HG03175 (cell line): ENCODE measurements around the gene FAM76B.
"Not testable (repeated sequence)": the region's sequence is repeated elsewhere in the genome, so short reads cannot be mapped to it uniquely, and the experiment has no call there.

Experiments
- ATAC-seq: cut with Tn5 transposase; IDR thresholded peaks from one replicate; pipeline ENCODE4 v1.9.1; 2021; ENCODE audit warnings: mild to moderate bottlenecking, moderate library complexity; ENCODE audit not compliant: unreplicated experiment

FAM76B gene

DNA sequence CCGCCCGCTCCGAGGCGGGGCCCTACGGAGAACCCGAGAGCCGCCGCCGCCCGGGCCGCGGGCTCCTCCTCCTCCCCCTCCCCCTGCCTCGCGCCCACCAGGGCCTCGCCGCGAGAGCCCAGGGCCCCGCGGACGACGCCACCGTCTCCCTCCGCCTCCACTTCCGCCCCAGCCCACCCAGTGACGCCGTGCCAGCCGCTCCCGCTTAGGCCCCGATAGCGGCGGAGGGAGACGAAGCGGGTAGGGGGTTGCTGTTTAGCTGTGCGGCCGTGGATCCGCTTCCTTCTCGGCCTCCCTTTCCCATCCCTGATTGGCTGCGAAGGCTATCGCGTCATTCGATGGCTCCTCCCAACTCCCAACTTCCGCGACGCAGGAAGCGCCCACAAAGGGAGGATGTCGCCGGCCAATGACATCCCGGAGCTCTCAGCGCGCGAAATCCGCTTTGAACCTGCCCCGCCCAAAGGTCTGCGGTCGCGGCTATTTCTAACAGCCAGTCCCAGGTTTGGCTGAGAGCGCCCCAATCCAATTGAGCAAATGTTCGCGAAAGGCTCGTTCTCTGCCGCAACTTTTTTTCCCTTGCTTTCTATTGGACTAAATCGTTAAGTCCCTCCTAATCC lies at the start of gene FAM76B:
Gene FAM76B, minus strand, starts transcription at position 277 of the 617 bp plus-strand sequence. CDS start 304 bp downstream, outside the sequence.
- peak; percentile 72 for ATAC-seq

DNA sequence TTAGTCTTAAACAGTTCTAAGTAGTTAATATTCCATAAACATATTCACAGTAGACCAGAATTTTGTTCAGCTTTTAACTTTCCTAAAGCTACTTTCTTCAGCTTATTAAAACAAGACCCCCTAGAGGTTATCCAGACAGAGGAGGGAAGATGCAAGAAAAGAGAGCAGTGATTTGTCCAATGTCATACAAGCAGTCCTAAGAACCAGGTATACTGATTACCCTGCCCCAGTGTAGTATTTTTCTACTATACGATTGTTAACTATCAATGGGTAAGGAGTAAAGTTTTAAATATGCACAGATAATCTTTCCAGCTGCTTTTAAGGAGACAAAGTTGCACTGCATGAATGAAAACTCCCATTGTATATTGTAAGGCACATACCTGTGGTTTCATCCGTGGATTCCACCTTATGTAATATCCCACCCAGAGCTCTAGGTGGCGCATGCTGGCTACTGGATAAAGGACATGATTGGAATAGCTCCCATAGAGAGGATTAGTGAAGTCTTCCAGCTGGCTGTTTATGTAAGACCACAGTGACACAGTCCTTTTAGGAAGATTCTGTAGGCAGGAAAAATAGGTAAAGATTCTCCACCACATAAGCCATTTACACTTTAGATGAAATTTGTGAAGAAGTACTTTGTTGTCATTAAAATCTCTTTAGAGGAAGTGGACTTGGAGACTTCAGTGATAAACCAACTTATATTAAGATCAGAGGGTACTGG lies 46.3 kb upstream of the FAM76B start:
- peak; percentile 86 for ATAC-seq

DNA sequence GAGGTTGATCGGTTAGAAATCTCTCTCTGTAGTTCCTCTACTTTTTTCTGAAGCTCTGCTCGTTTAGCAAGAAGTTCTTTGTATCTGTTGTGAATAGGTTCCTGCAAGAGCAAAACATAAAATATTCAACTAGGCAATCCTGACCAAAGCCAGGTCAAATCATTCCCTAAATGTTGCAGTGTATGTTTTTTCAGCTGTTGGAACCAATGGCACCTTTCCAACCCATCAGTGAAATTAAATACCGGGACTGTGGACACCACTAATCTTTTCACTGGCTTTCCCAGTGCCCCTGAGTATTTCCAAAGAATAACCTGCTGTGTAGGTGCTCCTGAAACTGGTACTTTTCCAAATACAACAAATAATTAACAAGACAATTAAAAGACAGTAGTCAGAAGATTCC lies 45.8 kb upstream of the FAM76B start:
- no peak for ATAC-seq

DNA sequence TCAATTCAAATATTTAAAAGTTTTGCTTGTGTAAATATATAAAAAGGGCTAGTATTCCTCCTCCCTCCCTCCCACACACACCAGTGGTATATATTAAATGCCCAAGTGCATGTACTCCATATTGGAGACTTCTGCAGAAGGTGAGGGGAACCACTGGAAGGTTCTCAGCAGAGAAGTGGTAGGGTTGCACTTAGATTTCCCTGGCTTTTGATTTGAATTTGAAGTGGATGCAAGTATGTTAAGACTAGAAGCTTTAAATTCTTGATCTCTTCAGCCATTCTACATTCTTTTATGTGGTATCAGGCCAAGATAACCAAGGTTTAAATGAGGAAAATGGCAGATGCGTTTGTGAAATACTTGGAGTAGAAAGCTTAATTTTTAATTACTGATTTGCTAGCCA lies 43.8 kb upstream of the FAM76B start:
- no peak for ATAC-seq

DNA sequence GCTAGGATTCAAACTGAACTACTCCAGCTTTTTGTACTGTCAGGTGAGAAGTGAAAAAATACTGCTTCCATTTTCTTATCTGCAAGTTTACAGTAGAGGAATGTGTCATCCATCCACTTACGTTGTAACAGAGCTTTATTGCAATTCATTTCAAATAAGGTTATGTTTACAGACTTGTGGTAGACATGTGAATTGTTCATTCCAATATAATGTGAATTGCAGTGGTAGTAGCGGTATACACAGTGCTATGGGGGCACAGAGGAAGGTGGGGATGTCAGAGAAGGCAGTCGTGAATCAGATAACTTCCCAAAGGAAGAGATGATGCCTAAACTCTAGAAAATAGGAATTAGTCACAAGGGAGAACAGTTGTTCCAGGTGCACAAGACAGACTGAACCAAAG lies 43.2 kb upstream of the FAM76B start:
- ATAC-seq, result no peak

DNA sequence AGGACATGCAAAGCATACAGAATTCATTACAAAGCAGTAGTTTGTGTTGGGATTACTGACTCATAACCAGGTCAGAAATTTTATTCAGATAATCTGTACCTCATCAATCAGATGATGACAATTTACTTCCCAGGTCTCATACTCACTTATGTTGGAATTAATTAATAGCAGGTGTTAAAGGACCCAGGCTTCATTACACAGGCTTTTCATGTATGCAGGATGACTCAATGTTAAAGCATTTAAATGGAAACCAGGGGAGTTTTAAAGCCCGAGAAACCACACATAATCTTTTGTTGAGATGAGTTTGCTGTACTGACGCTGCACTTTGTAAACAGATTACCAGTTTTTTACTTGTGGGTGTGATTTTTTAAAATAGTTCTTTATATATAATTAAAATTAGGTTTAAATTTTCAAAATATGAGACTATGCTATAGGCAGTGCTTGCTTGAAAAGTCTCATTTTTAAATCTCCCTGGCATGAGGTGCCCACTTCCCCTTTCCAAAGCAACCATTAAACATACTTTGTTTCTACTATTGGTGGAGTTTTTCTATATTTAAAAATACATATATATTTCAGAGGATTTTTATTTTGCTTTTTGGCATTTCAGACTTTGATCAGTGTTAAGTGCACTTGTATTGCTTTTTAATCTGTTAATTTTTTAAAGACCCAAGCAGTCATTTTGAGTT lies 41.8 kb upstream of the FAM76B start:
- ATAC-seq, result no peak

DNA sequence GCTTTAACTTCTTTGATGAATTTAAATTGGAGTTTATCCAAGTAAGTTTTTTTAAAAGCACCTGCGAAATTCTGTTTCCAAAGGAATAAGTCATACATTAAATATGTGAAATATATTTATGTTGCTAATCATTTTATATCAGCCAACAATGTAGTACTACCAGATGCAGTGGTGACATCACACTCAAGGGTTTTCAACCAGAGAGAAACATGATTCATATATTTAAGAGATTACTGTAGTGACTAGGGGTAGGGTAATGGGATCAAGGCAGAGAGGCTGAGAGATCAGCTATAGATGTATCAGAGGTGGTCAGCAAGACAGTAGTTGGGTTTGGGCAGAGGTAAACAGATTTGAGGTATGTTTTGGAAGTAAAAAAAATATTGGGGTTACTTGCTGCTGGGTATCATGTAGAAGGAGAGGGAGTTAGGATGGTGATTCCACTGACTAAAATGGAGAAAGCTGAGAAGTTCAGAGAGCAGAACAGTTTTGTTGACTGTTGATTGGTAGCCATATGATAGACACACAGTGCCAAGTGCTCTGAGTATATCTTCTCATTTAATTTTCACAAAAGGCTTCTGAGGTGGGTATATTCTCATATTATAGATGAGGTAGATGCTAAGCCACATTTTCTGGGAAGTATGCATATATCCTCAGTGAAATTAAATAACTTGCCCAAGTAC lies 40.1 kb upstream of the FAM76B start:
- ATAC-seq, result no peak

DNA sequence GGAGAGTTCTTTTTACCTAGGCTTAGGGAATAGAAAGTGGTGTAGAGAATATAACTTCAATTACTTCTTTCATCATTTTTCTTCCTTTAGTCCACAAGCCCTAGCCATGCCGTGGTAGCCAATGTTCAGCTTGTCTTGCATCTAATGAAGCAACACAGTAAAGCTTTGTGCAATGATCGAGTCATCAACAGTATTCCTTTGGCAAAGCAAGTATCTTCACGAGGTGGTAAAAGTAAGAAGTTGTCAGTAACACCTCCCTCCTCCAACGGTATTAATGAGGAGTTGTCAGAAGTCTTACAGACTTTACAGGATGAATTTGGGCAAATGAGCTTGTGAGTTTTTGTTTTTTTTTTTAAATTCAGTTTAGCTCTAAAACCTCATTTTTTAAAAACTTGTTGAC lies 38.1 kb upstream of the FAM76B start:
- no peak for ATAC-seq

DNA sequence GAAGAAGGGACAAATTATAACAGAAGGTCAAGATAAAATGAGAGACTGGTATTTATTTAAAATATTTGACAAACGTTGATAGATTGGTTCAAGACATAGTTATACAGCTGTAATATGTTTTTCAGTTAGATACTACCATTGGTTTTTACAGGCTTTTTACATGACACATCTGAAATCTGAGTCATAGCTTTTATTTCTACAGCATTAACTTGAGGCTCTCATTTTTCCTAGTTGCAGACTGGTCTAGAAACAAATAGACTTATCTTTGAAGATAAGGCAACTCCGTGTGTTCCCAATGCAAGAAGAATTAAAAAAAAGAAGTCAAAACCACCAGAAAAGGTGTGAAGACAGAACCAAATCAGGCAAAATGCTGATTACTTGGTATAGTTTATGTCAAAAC lies 32.1 kb upstream of the FAM76B start:
- ATAC-seq, result no peak

DNA sequence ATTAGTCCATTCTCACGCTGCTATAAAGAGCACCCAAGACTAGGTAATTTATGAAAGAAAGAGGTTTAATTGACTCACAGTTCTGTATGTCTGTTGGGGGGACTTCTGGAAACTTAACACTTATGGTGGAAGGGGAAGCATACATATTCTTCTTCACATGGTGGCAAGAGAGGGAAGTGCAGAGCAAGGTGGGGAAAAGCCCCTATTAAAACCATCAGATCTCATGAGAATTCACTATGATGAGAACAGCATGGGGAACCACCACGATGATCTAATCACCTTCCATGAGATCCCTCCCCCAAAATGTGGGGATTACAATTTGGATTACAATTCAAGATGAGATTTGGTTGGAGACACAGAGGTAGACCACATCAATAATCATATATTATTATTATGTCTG lies 26.5 kb upstream of the FAM76B start:
- ATAC-seq, result no peak

DNA sequence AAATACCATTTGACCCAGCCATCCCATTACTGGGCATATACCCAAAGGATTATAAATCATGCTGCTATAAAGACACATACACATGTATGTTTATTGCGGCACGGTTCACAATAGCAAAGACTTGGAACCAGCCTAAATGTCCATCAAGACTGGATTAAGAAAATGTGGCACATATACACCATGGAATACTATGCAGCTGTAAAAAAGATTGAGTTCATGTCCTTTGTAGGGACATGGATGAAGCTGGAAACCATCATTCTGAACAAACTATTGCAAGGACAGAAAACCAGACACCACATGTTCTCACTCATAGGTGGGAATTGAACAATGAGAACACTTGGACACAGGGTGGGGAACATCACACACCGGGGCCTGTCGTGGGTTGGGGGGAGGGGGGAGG lies 21.5 kb upstream of the FAM76B start:
- not testable (repeated sequence) for ATAC-seq

DNA sequence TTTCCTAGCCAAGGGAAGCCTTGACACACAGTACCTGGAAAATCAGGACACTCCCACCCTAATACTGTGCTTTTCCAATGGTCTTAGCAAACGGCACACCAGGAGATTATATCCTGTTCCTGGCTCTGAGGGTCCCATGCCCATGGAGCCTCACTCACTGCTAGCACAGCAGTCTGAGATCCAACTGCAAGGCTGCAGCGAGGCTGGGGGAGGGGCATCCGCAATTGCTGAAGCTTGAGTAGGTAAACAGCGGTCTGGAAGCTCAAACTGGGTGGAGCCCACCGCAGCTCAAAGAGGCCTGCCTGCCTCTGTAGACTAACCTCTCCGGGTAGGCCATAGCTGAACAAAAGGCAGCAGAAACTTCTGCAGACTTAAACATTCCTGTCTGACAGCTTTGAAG lies 16.9 kb upstream of the FAM76B start:
- ATAC-seq, result not testable (repeated sequence)

DNA sequence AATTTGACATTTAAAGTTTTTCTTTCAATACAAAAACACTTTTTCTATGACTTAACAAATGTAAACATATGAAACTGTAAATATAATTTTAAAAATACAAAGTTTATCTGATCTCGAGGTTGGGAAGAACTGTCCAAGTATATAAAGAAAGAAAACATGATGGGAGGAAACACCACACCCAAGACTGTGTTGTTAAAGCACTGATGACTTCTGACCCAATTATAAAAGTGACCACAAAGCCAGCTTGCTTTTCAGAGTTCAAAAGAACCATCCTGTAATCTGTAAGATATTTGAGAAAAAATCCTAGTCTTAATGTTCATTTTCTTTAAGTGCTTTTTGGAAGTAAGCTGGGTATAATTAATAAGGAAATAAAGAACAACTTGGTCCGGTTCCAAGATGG lies 16.3 kb upstream of the FAM76B start:
- ATAC-seq, result no peak

DNA sequence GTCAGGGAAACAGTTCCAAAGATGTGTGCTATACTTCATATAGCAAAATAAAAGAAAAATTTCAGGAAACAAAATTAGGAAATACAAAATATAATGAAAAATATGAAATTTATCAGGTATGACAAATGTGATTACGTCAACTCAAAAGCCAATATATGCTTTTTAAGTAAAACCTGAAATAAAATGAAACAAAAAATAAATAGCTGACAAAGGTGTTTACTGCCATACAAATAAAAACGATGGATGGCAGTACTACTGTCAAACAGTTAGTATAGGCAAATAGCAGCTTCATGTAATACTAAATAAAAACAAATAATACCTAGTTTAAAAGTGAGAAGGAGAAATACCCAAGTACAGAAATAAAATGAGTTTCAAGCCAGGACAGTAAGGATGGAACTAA lies 14.4 kb upstream of the FAM76B start:
- ATAC-seq, result no peak

DNA sequence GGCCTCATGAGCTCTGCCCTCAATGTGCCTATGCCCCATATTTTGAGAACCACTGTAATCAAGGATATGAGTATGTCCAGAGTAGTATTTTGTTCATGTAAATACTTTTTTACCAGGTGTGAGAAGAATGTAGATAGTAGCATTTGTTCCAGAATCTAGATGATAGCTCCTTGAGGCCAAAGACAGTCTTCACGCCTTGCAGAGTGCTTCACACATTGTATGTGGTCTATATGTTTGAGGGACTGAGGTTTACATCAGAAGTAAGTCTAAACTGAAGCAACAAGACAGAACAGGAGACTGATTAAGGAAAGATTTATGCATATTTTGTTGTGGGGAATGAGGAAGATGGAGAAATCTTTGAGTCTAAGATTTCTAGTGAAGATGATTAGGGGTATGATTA lies 13.2 kb upstream of the FAM76B start:
- ATAC-seq, result no peak

DNA sequence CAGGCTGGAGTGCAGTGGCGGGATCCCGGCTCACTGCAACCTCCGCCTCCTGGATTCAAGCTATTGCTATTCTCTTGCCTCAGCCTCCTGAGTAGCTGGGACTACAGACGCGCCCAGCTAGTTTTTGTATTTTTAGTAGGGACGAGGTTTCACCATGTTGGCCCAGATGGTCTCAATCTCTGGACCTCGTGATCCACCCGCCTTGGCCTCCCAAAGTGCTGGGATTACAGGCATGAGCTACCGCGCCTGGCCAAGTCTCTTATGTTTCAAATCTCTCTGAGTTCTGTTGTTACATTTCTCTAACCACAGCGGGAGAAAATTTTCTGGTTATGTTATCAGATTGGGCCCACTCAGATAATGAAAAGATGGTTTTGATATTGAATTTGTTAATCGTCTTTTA lies 10.9 kb upstream of the FAM76B start:
- no peak for ATAC-seq

DNA sequence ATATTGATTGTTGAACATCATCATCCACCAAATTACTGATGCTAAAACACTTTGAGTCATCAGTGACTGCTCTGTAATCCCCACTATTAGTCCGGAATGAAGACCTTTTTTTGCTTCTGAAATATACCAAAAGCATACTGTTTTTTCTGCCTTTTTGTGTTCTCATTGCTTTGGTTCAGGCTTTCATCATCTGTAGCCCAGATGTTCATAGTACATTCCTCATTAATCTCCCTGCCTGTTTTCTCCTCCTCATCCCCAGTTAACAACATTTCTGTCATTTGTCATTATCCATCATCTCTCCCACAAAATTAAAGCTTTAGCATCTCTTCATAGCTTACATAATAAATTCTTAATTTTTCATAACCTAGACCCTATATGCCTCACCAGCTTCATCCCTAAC lies 10.0 kb upstream of the FAM76B start:
- no peak for ATAC-seq

DNA sequence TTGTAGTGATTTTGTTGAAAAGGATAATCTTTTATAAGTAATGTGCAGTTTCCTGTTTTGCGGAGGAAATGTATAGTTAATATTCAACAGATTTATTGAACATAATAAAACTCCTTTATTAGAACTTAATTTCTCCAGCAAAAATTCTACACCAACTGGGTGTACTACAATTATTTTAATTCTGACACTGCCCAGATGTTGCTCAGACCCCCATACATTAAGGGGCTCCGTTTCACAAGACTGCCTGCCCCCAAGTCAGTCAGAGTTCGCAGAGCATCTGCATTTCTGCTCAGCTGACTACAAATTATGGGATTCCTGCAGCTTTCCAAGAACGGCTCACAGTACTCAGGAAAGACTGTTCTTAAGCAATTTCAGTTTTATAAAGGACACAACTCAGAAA lies 6.9 kb upstream of the FAM76B start:
- no peak for ATAC-seq

DNA sequence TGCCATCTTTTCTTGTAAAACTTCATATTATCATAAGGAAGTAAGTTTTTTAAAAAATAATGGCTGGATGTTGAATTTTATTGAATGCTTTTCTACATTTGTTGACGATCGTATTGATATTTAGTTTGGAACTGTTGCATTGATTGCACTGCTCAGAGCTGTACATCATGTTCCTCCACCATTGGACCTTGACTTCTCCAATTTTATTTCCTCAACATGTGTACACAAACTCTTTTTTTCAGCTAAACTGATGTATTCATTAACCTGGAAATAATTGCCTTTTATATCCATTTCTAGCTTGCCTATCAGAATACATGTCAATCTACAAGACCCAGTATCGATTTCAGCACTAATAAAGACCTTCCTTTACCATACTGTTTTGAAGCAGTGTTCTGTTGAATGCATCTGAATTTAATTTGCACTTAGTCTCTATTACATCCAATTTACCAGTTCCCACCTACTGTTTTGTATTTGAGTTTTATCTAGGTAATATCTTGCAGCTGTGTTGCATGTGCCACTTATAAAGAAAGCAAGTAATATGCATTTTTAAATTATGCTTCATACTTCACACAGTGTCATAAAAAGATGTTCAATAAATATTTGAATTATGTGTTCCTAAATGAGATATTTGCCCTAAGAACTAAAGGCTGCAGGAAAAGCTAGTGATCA lies 6.2 kb upstream of the FAM76B start:
- no peak for ATAC-seq

DNA sequence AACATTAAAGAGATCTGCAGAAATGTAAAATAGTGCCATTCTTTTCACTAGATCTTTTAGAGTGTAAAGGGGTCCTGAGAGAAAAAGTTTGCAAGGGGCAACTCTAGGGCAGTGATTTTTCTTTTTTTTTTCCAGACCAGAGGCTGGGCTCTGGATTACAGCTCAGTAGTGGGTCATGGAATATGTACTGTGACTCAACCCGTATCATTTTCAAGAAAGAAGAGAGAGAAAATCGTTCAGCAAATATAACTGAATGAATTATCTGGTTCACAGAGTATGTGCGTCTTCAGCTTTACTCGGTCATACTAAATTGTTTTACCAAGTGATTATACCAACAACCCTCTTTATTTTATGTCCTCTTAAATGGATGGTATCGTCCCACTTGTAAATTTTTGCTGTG lies 4.5 kb upstream of the FAM76B start:
- no peak for ATAC-seq

DNA sequence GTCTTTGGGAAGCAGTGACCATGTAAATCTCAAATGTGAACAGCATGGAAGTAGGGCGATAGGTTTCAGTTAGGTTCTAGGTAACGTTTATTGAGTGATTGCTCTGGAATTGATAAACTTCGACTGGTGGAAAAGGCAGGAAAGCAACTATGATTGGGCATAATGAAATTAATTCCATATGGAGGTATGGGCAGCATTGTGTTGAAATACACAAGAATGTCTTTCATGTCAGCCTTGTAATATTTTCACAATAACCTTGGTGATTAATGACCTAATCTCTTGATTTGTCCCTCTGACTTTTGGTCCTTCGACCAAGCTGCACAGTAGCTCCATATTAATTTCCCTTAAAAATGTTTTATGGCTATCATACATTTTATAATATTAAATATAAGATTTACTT lies 3.5 kb upstream of the FAM76B start:
- no peak for ATAC-seq
